Suprapubic skin (tissue), 4 donors: ENCODE results near the gene TRIM47. TPM values are rescaled to one million over a fixed set of nuclear protein-coding genes. Genes with fewer than 3 reads are reported as not detected.
A peak's percentile ranks its signal among the peaks of the same experiment; 100 is the strongest.

Experiments
- DNase-seq, 2 donors: peaks; one replicate each; pipeline ENCODE4 v3.0.0-alpha.2; 2019; ENCODE audit warnings: low spot score in 2 of 2
- H3K27ac ChIP-seq: fragments of 200-600 bp; sonication (generic); one replicate; pipeline ENCODE4 v1.5.1; 2019
- H3K27me3 ChIP-seq: fragments of 200-600 bp; sonication (generic); one replicate; pipeline ENCODE4 v1.5.1; 2019
- H3K36me3 ChIP-seq: fragments of 200-600 bp; sonication (generic); one replicate; pipeline ENCODE4 v1.5.1; 2019
- H3K4me1 ChIP-seq: fragments of 200-600 bp; sonication (generic); one replicate; pipeline ENCODE4 v1.5.1; 2019
- H3K4me3 ChIP-seq: fragments of 200-600 bp; sonication (generic); one replicate; pipeline ENCODE4 v1.5.1; 2019; ENCODE audit warnings: mild to moderate bottlenecking
- H3K9me3 ChIP-seq: fragments of 200-600 bp; sonication (generic); one replicate; pipeline ENCODE4 v1.5.1; 2019
- CTCF ChIP-seq, 2 donors: fragments of 200-600 bp in 1 of 2; fragments of 450-650 bp in 1 of 2; sonication (generic) in 1 of 2; IDR thresholded peaks; one replicate each; pipeline ENCODE4 v1.5.1; 2016 to 2019; ENCODE audit warnings: antibody characterized with exemption in 2 of 2, mild to moderate bottlenecking in 1 of 2, moderate library complexity in 1 of 2
- EP300 ChIP-seq: sonication (generic); formaldehyde crosslinking; IDR thresholded peaks from one replicate; pipeline ENCODE4 v1.6.1; 2017; ENCODE audit warnings: antibody characterized with exemption
- POLR2A ChIP-seq, 2 donors: fragments of 450-650 bp; IDR thresholded peaks; one replicate each; pipeline ENCODE4 v1.6.1; 2017; ENCODE audit warnings: antibody characterized with exemption in 2 of 2, mild to moderate bottlenecking in 2 of 2, moderate library complexity in 2 of 2
- POLR2AphosphoS5 ChIP-seq, 3 donors: sonication (generic); formaldehyde crosslinking; IDR thresholded peaks; one replicate each; pipeline ENCODE4 v1.6.1; 2017; ENCODE audit warnings: antibody characterized with exemption in 3 of 3
- WGBS: methylation state at CpG from one replicate; pipeline ENCODE4 v1.1.5; 2018; 5-methylcytosine and 5-hydroxymethylcytosine counted together
- total RNA-seq, 4 donors: library from RNA; depleted of rRNA; stranded (reverse); fragments of >200 nt; gene quantifications; one replicate each; pipeline ENCODE4 v1.1.0, GENCODE V29; 2016

TRIM47 gene
- total RNA-seq, 4 donors from 2014 or later, result 22.8 to 43.1 (median 27.7) TPM

- Histone ChIP-seq H3K27me3 (no peaks in the 10 kb centered on the region), H3K4me3 (no peak overlapping the region), H3K36me3 (peaks cover 10% of the 10 kb centered on the region), H3K9me3 (no peaks in the 10 kb centered on the region), H3K27ac (peak overlapping the region; percentile 52), H3K4me1 (peaks cover 57% of the 10 kb centered on the region)
- no peak for DNase-seq
- TF ChIP-seq POLR2AphosphoS5 (IDR thresholded peaks at IDR 0.05) (no peak), EP300 (no peak), CTCF (IDR thresholded peaks at IDR 0.05) (no peak), POLR2A (IDR thresholded peaks at IDR 0.05) (no peak)
- WGBS, result 76% methylated on average over 9 of the region's 10 CpGs
These were observed 27.9 kb upstream of the TRIM47 start for GRCh38 chr17:75906143-75906884.

DNA sequence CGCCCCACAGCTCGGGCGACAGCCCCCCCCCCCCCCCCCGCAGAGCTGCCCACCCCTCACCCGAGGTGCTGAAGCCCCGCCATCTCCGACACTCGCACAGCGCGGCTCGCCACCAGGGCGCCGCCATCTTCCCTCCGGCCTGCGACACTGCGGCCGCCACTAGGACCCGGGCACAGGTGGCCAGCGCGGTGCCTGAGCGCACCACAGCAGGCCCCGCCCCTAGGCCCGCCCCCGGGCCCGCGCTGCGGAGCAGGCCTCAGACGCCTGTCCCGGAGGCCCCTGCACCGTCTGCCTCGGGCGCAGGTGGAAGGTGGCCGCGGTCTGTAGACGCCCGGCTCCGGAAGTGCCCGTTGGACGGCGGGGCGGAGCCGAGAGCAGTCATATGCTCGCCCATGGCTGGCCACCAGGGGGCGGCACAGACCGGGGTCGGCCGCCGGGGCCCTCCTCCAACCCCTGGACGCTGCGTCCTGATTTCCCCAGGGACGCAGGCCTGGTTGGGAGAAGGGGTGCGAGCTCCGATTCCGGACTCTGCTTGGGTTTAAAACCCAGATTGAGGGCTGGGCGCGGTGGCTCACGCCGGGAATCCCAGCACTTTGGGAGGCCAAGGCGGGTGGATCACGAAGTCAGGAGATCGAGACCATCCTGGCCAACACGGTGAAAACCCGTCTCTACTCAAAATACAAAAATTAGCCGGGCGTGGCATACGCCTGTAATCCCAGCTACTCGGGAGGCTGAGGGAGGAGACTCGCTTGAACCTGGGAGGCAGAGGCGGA is 26.6 kb upstream of the TRIM47 start, which contains the start of gene MRPL38:
TSS of gene MRPL38 (minus strand) at position 136 of the 773 bp plus-strand sequence. CDS start at position 127, 9 bp downstream.
- Histone ChIP-seq H3K4me1 (peaks cover 43% of the 10 kb centered on the region), H3K9me3 (no peaks in the 10 kb centered on the region)

DNA sequence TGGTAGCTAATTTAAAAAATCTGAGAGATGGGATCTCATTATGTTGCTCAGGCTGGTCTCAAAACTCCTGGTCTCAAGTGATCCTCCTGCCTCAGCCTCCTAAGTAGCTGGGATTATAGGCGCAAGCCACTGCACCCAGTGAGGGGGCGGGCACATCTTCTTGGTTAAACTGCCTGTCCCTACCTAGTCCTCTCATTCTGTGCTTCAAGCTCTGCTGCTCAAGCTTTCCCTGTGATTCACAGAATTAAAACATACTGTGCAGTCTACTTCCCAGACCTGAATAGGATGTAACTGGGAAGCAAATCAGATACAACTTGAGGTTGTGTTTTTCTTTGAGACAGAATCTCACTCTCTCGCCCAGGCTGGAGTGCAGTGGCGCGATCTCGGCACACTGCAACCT is 24.0 kb upstream of the TRIM47 start:
- Histone ChIP-seq H3K27ac (no peak overlapping the region), H3K9me3 (no peaks in the 10 kb centered on the region), H3K4me3 (no peak overlapping the region), H3K27me3 (no peaks in the 10 kb centered on the region), H3K4me1 (peaks cover 34% of the 10 kb centered on the region), H3K36me3 (peaks cover 45% of the 10 kb centered on the region)
- DNase-seq, result no peak
- 95% methylated on average over 6 of the region's 6 CpGs for WGBS
- no peak for TF ChIP-seq POLR2AphosphoS5 (IDR thresholded peaks at IDR 0.05)
- TF ChIP-seq CTCF (IDR thresholded peaks at IDR 0.05), result no peak
- TF ChIP-seq POLR2A (IDR thresholded peaks at IDR 0.05), result no peak
- no peak for TF ChIP-seq EP300

More for the DNA sequence above, 26.6 kb upstream of the TRIM47 start, which contains the start of gene MRPL38:
- 4% methylated on average over 18 of the region's 69 CpGs for WGBS
- TF ChIP-seq POLR2A (IDR thresholded peaks at IDR 0.05), result peak in 1 of 2 donors; percentile 41
- TF ChIP-seq EP300, result no peak
- peak in 2 of 3 donors; percentile 76 to 91 for TF ChIP-seq POLR2AphosphoS5 (IDR thresholded peaks at IDR 0.05)
- peak; percentile 96 to 97 for TF ChIP-seq CTCF (IDR thresholded peaks at IDR 0.05)
- H3K36me3 ChIP-seq, result peaks cover 24% of the 10 kb centered on the region
- H3K4me3 ChIP-seq, result peak within 1 kb of the TSS; percentile 90
- peak; percentile 94 to 95 for DNase-seq
- no peaks in the 10 kb centered on the region for H3K27me3 ChIP-seq
- peak within 1 kb of the TSS; percentile 92 for H3K27ac ChIP-seq

DNA sequence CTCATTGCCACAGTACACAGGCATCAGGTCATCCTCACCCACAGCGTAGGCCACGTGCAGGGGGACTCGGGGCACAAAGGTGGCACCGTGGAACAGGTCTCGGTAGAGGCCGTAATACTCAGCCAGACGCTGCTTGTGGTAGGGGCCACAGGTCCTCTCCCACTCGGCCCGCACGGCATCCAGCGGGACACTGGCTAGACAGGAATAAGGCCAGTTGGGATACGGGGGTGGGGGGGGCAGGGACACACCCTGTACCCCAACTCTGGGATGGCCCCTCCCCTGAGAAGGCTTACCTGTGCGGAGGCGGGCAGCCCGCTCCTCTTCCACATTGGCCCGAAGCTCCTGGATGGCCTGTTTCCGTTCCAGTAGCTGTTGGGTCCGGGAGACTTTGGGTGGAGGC is 23.3 kb upstream of the TRIM47 start:
- 87% methylated on average over 17 of the region's 18 CpGs for WGBS
- DNase-seq, result no peak
- no peak overlapping the region for H3K4me3 ChIP-seq
- no peaks in the 10 kb centered on the region for H3K27me3 ChIP-seq
- H3K4me1 ChIP-seq, result peaks cover 36% of the 10 kb centered on the region
- H3K9me3 ChIP-seq, result no peaks in the 10 kb centered on the region
- TF ChIP-seq POLR2A (IDR thresholded peaks at IDR 0.05) (no peak), EP300 (no peak), CTCF (IDR thresholded peaks at IDR 0.05) (no peak), POLR2AphosphoS5 (IDR thresholded peaks at IDR 0.05) (no peak)
- no peak overlapping the region for H3K27ac ChIP-seq
- peaks cover 45% of the 10 kb centered on the region for H3K36me3 ChIP-seq
